ENCODE data around the gene RGS3.

- no peak for TF ChIP-seq ZNF589 (CRISPR knock-in tag; conservative IDR thresholded peaks at IDR 0.05)
- no peak for TF ChIP-seq MYC (CRISPR knock-in tag; IDR thresholded peaks at IDR 0.05; ENCODE audit: borderline replicate concordance)
Observed at GRCh38 chr9:113593682-113594281, 130.3 kb downstream of the RGS3 start.
